GM12891 (cell line): ENCODE results near the gene ALKBH7.

ENCODE experiments used
- POLR2AphosphoS5 ChIP-seq: IDR thresholded peaks from 2 replicates; pipeline ENCODE4 v1.6.1; 2011; ENCODE audit warnings: low read depth, low read length, control low read depth
- TAF1 ChIP-seq: IDR thresholded peaks from 2 replicates; pipeline ENCODE4 v1.6.1; 2011; ENCODE audit warnings: low read depth, low read length, control low read depth

DNA sequence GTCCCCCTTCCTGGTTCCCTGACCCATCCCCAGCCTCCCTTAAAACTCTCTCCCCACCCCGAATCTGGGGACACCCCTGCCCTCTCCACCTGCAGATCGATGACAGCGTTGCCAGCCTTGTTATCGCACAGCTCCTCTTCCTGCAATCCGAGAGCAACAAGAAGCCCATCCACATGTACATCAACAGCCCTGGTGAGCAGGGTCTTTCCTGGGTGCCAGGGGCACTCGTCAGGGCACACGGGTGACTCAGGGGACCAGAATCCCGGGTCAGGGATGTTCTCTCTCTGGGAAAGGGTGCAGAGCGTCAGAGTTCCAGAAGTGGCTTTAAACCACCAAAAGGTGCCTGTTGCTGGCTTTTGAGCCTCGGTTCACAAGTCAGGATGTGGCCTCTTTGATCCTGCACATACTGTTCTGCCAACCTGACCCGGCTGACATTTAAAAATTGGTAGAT lies 10.2 kb upstream of the ALKBH7 start:
- TF ChIP-seq POLR2AphosphoS5 = no peak
- TF ChIP-seq TAF1 = no peak
